Testis (tissue), 2 donors: Measurements from ENCODE around the gene MT1M.
"Not testable (repeated sequence)": the region's sequence is repeated elsewhere in the genome, so short reads cannot be mapped to it uniquely, and the experiment has no call there.

Experiments
- POLR2A ChIP-seq: fragments of 450-650 bp; IDR thresholded peaks from one replicate; pipeline ENCODE4 v1.6.1; 2017; ENCODE audit warnings: antibody characterized with exemption, mild to moderate bottlenecking, moderate library complexity
- TF ChIP-seq, protein P1 (sequence below), 3 experiments: fragments of 450-650 bp in 2 of 3; fragments of 200-600 bp in 1 of 3; sonication (generic) in 1 of 3; IDR thresholded peaks; one replicate each; pipeline ENCODE4 v1.5.1; 2016 to 2019; ENCODE audit warnings: antibody characterized with exemption in 3 of 3, mild to moderate bottlenecking in 2 of 3, moderate library complexity in 1 of 3

DNA sequence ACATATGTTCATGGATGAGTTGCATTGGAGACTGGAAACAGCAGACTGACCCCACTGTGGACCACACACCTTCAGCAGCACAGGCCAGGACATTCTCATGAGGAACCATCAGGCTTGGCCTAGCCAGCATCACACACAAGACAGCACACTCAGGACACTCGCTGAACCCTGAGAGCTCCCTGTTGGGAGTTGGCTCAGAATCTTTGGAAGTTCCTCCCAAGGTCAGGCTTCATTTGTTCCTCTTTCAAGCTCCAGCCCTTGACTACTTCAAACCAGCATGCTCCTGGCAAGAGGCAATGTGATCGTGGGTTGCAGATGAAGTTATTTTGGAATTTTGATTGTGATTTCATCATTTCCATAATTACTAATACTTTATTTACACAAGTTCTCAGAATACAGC, 39.2 kb downstream of the MT1M start:
- not testable (repeated sequence) for TF ChIP-seq POLR2A
- TF ChIP-seq, protein P1, sequence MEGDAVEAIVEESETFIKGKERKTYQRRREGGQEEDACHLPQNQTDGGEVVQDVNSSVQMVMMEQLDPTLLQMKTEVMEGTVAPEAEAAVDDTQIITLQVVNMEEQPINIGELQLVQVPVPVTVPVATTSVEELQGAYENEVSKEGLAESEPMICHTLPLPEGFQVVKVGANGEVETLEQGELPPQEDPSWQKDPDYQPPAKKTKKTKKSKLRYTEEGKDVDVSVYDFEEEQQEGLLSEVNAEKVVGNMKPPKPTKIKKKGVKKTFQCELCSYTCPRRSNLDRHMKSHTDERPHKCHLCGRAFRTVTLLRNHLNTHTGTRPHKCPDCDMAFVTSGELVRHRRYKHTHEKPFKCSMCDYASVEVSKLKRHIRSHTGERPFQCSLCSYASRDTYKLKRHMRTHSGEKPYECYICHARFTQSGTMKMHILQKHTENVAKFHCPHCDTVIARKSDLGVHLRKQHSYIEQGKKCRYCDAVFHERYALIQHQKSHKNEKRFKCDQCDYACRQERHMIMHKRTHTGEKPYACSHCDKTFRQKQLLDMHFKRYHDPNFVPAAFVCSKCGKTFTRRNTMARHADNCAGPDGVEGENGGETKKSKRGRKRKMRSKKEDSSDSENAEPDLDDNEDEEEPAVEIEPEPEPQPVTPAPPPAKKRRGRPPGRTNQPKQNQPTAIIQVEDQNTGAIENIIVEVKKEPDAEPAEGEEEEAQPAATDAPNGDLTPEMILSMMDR (IDR thresholded peaks at IDR 0.05): not testable (repeated sequence)
